ENCODE results near the gene MFSD1.

MFSD1 gene, protein sequence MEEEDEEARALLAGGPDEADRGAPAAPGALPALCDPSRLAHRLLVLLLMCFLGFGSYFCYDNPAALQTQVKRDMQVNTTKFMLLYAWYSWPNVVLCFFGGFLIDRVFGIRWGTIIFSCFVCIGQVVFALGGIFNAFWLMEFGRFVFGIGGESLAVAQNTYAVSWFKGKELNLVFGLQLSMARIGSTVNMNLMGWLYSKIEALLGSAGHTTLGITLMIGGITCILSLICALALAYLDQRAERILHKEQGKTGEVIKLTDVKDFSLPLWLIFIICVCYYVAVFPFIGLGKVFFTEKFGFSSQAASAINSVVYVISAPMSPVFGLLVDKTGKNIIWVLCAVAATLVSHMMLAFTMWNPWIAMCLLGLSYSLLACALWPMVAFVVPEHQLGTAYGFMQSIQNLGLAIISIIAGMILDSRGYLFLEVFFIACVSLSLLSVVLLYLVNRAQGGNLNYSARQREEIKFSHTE

DNA sequence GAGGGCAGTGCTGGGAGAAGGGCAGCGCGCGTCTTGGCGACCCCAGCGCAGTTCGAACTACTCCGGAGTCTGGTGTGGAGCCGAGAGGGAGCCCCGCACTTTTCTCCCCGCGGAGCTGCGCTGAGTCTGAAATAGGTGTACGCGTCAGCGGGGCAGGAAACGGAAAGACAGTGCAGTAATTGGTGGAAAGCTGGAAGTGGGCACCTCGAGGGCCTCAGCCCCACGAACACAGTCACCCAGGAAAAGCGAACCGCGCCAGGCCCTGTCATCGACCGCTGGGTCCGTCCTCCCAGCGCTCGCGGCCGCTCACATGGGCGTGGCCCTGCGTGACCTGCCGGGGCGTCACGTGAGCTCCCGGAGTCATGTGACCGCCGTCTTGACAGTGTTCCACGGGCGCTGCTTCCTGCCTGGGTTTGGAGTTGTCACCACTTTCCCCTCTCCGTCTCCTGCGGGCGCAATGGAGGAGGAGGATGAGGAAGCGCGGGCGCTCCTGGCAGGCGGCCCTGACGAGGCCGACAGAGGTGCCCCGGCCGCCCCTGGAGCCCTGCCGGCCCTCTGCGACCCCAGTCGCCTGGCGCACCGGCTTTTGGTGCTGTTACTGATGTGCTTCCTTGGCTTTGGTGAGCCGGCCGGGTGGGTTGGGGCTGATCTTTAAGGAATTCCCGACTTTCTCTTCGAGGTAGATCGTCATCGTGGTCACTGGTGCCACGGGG lies at the start of gene MFSD1:
MFSD1 (plus strand) TSS at position 359 of the 713 bp plus-strand sequence; CDS start at position 458, 99 bp downstream.
- peak; percentile 39 to 97 (median 88) for DNase-seq

- DNase-seq, result no peak
Observed at GRCh38 chr3:158753854-158754253, 48.0 kb upstream of the MFSD1 start.

- no peak for DNase-seq
Observed at GRCh38 chr3:158755421-158755820, 46.4 kb upstream of the MFSD1 start.

DNA sequence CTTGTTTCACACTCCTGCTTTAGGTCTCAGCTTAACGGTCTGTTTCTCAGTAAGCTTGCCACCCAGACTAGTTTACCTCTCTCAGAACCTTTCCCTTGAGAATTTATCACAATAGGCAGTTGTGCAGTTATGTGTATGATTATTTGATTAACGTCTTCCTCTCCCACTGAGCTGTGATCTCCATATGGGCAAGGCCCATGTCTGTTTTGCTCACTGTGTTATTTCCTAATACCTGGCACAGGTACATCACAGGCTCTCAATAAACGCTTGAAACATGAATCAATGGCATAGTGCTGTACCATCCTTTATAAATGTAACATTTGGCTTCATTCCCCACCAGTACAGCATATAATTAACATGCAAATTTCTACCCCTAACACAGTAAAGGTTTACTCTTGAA lies 40.5 kb upstream of the MFSD1 start:
- DNase-seq, result no peak

GRCh38 chr3:158762701-158763100 lies 39.2 kb upstream of the MFSD1 start:
- no peak for DNase-seq

- DNase-seq, result no peak
Observed at GRCh38 chr3:158763421-158763820, 38.4 kb upstream of the MFSD1 start.

GRCh38 chr3:158765518-158766205 lies 36.2 kb upstream of the MFSD1 start:
- DNase-seq, result no peak

GRCh38 chr3:158766364-158766763 lies 35.5 kb upstream of the MFSD1 start:
- no peak for DNase-seq

- peak in 1 of 56 donors; percentile 7 for DNase-seq
Observed at GRCh38 chr3:158768361-158768787, 33.5 kb upstream of the MFSD1 start.

DNA sequence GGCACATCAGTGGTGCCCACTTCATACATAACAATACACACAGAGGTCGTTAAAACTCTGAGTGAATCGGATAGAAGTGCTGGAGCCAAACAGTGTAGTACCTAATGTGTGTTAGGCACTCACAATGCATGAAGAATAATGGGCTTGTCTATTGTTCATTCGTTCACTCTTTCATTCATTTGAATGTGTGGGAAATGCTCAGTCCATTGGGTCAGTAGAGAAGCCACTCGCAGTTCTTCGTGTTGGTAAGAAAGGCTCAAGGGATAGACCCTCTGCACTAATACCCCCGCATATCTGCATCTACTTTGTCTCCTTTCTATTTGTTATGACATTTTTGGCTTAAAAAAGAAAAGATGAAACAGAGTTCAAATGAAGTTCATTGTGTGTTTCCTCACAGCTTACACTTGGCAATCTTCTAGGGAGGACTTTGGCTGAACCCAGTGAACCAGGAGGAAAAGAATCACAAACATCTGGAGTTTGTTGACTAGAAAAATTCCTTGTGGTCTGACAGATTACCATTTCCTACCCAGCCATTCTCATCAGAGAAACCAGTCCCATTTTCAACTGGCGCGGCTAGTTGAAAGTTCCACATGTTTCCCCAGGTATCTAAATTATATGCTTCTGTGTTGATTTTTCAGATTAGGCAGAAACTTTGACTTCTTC lies 32.8 kb upstream of the MFSD1 start:
- DNase-seq, result no peak

GRCh38 chr3:158769549-158769948 lies 32.3 kb upstream of the MFSD1 start:
- no peak for DNase-seq

DNA sequence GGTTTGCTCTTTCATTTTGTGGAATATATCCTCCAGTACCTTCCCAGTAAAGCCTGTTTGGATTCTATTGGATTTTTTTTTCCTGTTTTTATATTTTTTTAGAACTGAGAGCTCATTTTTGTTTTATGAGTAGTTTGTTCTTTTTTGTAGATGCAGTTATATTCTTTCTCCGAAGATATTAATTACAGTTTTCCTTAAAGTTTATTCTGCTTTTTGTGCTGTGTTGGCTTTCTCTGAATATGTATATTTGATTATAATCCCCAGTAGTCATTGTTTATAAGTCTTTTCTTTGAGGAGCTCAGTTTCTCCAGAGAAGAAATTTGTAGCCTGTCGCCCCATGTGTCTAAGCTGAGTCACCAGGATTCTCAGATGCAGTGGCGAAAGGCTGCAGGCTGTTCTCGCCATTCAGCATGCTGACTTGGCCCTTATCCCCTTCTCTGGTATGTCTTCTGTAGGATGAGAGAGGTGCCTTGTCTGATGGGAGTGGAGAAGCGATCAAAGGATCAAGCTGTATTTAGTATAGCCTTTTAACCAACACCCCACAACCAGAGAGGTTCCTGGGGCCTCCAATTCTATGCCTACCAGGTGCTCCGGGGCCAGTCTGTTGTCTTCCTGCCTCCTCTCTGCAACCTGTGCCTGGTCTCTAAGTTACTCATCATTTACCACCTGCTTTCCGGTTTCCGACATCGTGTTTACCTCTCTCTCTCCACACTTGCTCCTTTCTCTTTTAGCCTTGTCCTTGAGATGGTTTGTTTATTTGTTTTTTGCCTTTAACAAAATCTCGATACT lies 31.7 kb upstream of the MFSD1 start:
- DNase-seq, result no peak

DNA sequence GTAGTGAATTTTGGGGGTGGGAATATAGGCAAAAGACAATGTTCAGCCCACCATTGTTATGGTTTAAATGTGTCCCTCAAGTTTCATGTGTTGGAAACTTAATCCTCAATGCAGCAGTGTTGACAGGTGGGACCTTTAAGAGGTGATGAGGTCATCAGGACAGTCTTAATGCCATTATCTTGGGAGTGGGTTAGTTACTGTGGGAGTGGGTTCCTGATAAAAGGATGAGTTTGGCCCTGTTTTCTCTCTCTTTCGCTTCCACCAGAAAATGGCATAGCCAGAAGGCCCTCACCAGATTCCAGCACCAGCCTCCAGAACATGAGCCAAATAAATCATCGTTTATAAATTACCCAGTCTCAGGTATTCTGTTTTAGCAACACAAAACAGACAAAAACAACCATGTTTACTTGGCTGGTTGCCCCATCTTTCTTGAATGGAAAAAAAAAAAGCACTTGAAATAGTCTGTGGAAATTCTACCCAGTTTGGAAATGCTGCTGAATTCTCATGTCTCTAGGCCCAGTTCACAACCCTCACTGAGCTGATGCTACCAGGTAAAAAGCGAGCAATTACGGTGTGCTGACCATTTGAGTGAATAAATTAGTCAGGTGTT lies 31.0 kb upstream of the MFSD1 start:
- no peak for DNase-seq

DNA sequence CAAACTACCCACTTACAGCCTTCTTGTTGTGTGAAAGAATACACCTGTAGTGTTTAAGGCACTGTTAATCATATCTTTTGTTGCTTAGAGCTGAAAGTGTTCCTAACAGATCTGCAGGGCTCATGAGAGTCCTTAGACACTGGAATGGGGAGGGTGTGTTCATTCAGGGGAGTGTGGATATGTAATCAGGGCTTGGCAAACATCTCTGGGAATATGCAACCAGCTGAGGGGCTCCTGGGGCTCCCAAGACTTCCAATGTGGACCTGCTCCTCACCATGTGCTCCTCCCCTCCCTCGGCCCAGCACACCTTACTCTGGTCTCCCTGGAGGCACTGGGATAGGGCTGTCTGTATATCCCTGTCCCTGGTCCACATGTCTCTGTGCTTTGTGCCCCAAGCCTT lies 30.3 kb upstream of the MFSD1 start:
- no peak for DNase-seq

- DNase-seq, result no peak
Observed at GRCh38 chr3:158771982-158772381, 29.9 kb upstream of the MFSD1 start.

- no peak for DNase-seq
Observed at GRCh38 chr3:158773166-158773565, 28.7 kb upstream of the MFSD1 start.

- DNase-seq, result no peak
Observed at GRCh38 chr3:158773845-158774830, 27.7 kb upstream of the MFSD1 start.

DNA sequence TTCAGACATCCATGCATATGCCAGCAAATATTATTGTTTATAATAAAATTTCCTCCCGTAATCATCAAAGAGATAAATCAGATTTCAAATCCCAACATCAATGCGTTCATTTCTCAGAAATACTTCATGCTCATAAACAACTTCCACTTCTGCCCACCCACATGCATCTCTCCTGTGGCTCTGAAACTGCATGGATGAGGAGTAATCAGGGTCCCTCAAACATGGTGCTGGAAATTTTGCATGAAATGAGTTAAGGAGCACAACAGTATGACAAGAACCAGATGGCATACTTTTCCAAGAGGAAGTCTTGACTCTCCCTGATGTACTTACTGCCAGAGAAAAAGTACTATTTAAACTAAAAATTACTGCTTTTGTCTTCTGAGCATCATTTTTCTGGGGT lies 26.9 kb upstream of the MFSD1 start:
- no peak for DNase-seq

Data from amygdala (tissue), 56 donors.